Activated T-cell treated with anti-CD3 and anti-CD28 coated beads for 1 hour (primary cell): ENCODE results near the gene KCNAB2.
A peak's percentile ranks its signal among the peaks of the same experiment; 100 is the strongest.

ENCODE experiments used
- DNase-seq: peaks from one replicate; pipeline ENCODE4 v3.0.0-alpha.2; 2020; ENCODE audit warnings: low read depth

Gene KCNAB2

GRCh38 chr1:6109688-6110087, 64.0 kb downstream of the KCNAB2 start:
- no peak for DNase-seq

GRCh38 chr1:6110326-6110725, 64.6 kb downstream of the KCNAB2 start:
- no peak for DNase-seq

DNA sequence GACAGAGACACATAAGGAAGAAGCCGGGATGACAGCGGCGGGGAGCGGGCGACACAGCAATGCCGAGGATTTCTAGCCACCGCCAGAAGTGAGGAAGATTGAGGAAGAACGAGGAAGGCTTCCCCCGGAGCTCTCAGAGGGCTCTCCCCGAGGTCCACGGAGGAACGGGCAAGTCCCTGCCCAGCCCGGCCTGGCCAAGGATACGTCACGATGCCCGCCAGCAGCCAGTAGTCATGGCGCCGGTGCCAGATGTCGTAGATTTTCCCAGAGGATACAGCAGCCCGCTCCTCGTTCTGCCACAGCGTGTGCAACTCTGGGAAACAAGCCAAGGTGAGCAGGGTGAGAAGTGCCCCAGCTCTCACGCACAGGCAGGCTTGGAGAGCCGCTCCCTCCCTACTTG, 65.9 kb downstream of the KCNAB2 start:
- DNase-seq, result no peak

- no peak for DNase-seq
Measured at GRCh38 chr1:6111991-6112689, 66.5 kb downstream of the KCNAB2 start.

GRCh38 chr1:6112690-6113005, 67.0 kb downstream of the KCNAB2 start:
- DNase-seq, result no peak

DNA sequence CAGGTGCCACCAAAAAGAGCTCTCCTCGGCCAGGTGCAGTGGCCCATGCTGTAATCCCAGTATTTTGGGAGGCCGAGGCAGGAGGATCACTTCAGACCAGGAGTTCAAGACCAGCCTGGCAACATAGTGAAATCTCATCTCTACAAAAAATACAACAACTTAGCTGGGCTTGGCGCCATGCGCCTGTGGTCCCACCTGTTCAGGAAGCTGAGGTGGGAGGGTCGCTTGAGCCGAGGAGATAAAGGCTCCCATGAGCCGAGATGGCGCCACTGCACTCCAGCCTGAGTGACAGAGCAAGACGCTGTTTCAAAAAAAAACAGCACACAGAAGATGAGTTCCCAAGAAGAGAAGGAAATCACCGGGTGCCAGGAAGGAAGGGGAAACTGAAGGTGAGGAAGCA, 67.4 kb downstream of the KCNAB2 start:
- DNase-seq, result no peak

GRCh38 chr1:6113745-6114144, 68.1 kb downstream of the KCNAB2 start:
- no peak for DNase-seq

DNA sequence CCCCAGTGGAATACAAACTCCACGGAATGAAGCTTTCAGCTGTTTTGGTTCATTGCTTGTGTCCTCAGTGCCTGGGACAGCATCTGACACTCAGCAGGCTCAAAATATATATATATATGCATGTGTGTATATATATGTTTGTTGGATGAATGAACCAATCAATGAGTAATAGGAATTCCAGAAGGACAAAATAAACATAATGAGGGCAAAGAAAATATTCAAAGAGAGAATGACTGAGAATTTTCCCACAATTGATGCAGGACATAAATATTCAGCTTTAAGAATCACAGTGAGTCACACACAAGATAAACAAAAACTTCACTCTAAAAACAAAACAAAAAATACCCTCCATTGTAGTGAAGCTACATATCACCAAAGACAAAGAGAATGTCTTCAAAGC, 70.4 kb downstream of the KCNAB2 start:
- DNase-seq, result no peak

GRCh38 chr1:6117064-6117463, 71.4 kb downstream of the KCNAB2 start:
- no peak for DNase-seq

DNA sequence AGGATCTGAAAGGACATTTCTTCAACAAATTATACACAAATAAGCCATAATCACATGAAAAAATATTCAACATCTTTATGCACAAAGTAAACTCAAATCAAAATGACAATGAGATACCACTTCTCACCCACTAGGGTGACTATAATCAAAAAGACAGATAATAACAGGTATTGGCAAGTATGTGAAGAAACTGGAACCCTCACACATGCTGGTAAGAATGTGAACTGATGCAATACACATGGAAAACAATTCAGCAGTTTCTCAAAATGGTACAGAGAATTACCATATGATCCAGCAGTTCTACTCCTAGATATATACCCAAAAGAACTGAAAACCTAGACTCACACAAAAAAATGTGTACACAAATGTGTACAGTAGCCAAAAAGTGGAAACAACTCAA, 71.9 kb downstream of the KCNAB2 start:
- no peak for DNase-seq

- no peak for DNase-seq
Measured at GRCh38 chr1:6118415-6118814, 72.7 kb downstream of the KCNAB2 start.

DNA sequence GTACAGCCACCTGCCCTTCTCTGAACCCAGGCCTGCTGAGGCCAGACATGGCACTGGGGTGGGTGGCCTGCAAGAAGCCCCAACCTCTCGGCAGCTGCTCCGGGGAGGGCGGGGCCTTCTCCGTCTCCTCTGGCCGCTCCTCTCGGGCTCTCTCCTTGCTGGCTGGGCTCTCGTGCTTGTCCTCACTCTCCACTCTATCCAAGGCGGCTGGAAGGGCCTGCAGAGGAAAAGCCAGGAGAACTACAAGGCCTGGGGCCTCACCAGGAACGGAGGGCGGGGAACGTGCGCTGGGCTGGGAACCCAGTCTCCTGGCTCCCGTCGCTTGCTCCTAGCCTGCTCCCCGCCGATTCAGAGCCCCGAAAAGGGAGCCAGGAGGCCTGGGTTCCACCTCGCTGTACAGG, 75.3 kb downstream of the KCNAB2 start:
- DNase-seq, result no peak

DNA sequence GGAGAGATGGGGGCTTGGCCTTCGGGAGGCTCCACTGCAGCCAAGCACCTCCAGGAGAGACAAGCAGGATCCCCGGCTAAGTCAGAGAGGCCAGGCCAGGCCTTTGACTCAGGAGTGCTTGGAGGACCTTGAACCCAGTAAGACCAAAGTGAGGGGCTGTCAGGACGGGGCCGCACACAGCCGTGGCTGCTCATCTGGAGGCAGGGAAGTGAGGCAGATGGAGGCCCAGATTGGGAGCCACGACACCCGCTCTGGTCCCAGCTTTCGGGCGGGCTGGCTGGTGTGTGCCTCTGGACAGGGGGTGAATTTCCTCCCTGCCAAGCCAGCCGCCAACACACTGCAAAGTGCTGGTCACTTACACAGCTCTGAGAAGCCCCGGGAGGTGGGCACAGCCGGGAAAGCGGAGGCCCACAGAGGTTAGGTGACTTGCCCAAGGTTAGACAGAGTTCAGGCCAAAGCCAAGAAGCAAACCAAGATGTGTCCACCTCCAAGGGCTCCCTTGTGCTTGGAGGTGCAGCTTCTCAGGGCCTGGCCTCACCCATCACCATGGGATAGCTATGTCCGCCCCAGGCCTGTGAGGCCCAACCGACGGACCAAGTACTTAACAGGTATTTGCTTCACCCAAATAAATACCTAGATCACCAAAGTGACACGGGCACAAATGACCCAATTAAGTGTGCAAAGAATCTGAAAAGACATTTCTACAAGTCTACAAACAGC, 76.1 kb downstream of the KCNAB2 start:
- DNase-seq, result no peak

DNA sequence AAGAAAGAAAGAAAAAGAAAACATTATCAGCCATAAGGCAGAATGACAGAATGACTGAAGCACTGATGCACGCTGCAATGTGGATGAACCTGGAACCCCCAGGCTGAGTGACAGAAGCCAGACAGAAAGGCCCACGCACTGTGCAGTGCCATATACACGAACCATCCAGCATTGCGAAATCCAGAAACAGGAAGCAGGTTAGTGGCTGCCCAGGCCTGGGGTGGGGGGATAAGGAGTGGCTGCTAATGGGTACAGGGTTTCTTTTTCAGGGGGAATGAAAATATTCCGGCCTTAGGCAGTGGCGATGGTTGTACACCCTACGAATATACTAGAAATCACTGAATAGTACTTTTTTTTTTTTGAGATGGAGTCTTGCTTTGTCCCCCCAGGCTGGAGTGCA, 77.4 kb downstream of the KCNAB2 start:
- no peak for DNase-seq

DNA sequence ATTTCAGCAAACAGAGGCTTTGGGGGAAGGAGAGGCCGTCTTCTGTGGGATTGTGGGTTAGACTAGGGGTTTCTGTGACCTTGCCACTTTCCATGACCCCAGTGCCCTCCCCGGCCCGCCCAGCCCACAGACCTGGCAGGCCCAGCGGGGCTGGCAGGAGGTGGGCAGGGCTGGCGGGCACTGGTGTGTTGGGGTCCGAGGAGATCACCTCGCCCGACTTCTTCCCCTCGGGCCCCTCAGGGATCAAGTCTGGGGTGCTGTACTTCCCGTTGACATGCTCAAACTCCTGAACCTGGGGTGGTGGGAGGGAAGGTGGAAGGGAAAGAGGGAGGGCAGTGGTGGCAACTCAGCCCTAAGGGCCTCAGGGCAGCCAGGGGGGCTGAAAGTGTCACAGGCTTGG, 78.1 kb downstream of the KCNAB2 start:
- no peak for DNase-seq

DNA sequence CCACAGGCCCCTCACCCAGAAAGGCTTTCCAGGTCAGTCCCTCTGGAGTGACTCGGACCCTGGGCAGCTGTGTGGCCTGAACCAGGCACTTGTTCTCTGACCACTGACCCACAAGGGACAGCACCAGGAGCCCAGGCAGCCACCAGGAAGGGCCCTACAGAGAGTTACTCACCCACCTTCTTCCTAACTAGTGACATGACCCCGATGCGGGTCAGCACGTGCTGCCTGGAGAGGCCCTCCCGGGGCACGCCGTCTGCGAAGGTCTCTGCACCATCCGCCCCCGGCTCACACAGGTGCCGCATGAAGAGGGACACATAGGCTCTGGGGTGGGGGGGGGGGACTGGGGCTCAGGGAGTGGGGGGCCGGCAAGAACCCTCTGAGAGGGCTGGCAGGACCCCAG, 78.7 kb downstream of the KCNAB2 start:
- DNase-seq, result no peak

DNA sequence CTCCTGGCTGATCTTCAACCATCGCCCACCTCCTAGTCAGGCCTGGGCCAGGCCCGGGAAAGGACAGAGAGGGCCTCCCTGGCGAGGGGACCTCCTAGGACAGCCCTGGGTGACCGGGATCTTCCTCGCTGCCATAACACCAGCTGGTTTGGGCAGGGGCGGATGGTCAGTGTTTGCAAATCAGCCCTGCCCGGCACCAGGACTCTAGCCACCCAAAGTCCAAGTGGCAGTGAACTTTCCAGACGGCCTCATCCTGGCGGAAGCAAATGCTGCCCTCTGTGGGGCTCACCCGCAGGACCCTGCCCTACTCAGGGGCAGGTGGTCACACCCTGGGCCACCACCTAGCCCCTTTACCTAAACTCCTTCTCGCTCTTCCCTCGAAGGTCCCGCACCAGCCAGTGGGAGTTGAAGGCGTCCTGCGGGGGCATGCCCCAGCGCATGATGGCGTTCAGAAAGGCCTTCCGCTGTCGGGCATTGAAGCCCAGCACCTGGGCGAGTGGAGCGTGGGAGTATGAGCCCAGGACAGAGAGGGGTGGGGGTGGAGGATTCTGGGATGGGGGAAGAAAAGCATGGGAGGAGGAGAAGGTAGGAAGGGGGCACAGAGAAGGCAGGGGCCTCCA, 79.2 kb downstream of the KCNAB2 start:
- no peak for DNase-seq

GRCh38 chr1:6125366-6125765, 79.7 kb downstream of the KCNAB2 start:
- no peak for DNase-seq

GRCh38 chr1:6126028-6126427, 80.3 kb downstream of the KCNAB2 start:
- no peak for DNase-seq

DNA sequence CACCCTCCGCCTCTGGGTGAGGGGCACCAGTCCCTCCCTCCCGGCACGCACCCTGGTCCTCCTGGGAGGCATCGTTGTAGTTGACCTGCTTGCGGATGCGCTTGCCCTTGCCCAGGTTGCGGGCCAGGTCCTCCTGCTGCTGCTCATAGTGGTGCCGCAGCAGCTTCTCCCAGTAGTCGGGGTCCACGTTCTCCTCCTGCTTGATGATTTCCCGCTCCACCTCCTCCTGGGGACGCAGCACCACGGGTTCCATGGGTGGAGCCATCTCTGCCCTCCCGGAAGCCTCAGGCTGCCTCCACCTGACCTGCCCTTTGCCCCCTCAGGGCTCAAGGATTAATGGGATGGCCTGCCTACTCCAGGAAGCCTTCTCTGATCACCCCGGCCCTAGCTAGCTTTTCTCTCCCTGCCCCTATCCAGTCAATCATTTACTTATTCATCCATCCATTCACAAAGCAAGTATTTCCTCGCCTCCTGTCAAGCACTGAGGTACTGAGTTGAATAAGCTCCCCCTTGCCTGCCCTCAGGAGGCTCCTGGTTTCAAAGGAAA, 80.9 kb downstream of the KCNAB2 start:
- DNase-seq, result no peak

DNA sequence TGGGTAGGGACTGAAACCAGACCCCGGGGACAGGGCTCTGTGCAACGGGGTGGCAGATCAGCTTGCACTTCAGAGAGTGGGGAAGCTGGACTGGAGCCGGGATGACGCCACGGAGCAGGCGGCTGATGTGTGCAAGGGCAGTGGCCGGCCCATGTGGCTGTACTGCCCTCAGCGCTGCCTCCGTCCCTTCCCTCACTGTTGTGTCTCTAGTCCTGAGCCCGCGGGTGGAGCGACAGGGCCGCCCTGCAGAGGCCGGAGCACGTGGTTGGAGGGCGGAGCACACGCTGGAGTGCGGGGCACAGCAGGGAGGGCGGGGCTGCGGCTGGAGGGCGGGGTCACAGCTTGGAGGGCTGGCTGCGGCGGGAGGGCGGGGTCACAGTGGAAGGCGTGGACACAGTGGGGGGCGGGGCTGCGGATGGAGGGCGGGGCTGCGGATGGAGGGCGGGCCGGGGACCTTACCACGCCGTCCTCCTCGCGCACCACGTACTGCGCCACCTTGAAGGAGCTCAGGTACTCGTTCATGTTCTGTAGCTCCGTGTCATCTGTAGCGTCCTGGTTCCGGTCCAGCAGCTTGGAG, 82.0 kb downstream of the KCNAB2 start:
- DNase-seq, result peak; percentile 59

GRCh38 chr1:6128276-6129081, 82.8 kb downstream of the KCNAB2 start:
- DNase-seq, result no peak
